Measurements from ENCODE around the gene NKAPD1.
"Not testable (repeated sequence)": the region's sequence is repeated elsewhere in the genome, so short reads cannot be mapped to it uniquely, and the experiment has no call there.

Gene NKAPD1, protein sequence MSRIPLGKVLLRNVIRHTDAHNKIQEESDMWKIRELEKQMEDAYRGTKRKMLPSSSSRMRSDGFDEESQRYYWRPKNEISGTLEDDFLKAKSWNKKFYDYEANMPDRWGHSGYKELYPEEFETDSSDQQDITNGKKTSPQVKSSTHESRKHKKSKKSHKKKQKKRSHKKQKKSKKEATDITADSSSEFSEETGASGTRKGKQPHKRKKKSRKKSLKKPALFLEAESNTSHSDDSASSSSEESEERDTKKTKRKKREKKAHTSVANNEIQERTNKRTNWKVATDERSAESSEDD

GRCh38 chr11:112073941-112074811 lies at the start of gene NKAPD1, which contains the start of gene PIH1D2:
TSS of gene NKAPD1 (plus strand) at chr11:112074299. CDS start at chr11:112075575, 1,276 bp downstream.
TSS of gene PIH1D2 (minus strand) at chr11:112074017. CDS start at chr11:112073174, 843 bp downstream.
- peak; percentile 75 to 78 for DNase-seq

DNA sequence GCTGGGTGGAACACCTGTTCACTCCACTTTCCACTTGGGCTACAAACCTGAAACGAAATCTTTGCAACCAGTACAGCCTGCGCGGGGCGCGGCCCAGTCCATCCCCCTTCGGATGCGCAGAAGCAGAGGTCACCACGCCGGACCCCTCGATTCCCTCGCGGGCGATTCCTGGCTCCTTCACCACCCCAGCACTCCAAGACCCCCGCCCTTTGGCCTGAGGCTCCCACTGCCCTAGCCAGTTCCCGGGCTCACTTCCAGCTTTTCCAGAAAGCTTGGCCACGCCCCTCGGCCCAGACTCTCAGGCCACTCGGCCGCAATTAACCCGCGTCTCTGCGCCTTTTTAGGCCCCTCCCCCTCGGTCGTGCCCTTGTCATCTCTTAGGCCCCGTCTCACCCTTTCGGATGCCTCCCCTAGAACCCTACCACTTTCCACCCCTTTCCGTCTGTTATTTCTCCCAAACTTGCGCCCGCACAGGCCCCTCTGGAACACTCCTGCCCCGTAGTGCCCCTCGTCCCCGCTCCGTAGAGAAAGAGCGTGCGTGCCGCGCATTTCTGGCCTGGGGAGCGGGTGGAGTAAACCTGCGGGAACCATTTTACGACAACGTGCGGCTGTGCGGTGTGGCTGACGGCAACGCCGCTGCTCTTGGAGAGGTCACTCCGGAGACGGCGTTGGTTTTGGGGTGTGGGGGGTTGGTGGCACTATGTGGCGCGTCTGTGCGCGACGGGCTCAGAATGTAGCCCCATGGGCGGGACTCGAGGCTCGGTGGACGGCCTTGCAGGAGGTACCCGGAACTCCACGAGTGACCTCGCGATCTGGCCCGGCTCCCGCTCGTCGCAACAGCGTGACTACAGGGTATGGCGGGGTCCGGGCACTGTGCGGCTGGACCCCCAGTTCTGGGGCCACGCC lies 49.1 kb upstream of the NKAPD1 start, which contains the start of gene DLAT:
DLAT (plus strand) TSS at position 636 of the 906 bp plus-strand sequence; CDS start at position 701, 65 bp downstream.
- peak; percentile 70 to 85 for DNase-seq

- DNase-seq, result no peak
These were observed 48.4 kb upstream of the NKAPD1 start for GRCh38 chr11:112025707-112026106.

- DNase-seq, result not testable (repeated sequence)
These were observed 47.2 kb upstream of the NKAPD1 start for GRCh38 chr11:112026784-112027410.

DNA sequence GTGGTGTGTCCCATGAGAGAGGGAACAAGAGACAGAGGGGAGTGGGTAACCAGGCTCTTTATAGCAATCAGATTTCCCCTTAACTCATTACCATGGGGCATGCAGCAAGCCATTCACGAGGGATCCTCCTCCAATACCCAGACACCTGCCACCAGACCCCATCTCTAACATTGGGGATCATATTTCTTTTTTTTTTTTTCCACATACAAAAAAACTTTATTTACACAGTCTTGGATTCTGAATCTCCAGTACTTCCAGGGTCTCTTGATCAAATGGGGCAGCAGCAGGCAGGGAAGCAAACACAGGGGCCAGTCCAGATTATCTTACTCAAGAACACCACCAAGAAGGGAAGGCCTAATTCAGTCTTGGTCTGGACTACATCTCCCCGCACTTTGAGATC lies 44.6 kb upstream of the NKAPD1 start:
- DNase-seq, result no peak

DNA sequence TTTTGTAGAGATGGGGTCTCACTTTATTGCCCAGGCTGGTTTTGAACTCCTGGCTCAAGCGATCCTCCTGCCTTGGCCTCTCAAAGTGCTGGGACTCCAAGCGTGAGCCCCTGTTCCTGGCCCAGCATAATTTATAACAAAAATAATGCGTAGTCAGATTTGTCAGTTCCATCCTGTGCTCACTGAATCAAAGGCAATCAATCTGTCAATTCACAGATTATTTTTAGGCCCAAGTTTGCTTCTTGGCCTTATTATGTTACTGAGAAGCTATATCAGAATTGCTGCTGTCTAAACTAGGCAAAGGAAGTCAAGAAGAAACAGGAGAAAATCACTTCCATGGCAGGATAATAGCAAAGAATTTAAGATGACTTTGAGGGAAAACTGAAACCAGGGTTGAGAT lies 40.2 kb upstream of the NKAPD1 start:
- DNase-seq, result no peak

- no peak for DNase-seq
These were observed 36.6 kb upstream of the NKAPD1 start for GRCh38 chr11:112037527-112037926.

DNA sequence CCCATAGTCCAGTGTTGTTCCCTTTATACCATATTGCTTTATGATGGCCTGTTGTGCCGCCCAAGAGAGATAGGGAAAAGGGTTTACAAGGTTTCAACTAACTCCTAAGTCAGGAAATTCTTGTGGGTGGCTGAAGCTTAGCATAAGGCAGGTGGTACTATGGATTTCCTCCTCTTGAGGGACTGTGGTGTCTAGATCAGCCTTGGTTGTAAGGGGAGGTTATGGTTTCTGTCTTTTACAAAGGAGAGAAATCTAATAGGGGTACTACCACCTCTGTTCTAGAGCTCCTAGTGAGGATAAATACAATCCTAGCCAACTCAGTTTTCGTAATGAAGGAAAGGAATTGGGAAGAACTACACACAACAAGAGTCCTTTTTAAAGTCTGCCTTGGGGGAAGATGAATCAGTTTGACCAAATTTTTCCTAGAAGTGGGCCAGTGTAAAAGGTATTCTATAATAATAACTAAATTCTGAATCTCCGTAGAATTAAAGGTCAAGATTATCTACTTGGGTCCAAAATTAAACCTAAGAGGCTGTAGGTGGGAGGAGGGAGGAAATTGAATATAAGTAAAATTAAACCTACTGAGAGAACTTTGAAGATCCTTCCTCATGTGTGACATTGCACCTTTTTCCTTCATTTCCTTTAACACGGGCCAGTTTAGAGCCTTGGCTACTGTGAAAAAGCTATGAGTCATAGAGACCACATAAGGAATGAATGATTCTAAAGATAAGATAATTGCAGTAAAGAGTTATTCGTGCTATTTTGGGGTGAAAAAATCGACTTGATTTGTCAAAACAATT lies 31.7 kb upstream of the NKAPD1 start:
- DNase-seq, result no peak

DNA sequence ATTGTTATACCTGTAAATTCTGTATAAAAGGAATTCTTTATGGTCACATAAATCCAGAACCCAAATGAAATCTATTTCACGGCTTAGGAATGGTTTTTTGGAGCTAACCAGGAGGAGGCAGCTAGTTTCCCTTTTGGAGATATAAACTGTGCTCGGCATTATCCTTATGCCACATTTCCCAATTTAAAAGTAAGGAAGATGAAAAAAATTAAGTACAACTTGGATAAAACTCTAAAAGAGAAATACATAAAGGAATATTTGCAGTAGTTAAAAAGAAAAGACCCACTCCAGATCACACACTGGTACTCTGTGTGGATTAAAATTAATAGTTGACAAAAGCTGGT lies 31.2 kb upstream of the NKAPD1 start:
- DNase-seq, result no peak

GRCh38 chr11:112044961-112045360 lies 29.1 kb upstream of the NKAPD1 start:
- peak in 1 of 2 donors; percentile 1 for DNase-seq

DNA sequence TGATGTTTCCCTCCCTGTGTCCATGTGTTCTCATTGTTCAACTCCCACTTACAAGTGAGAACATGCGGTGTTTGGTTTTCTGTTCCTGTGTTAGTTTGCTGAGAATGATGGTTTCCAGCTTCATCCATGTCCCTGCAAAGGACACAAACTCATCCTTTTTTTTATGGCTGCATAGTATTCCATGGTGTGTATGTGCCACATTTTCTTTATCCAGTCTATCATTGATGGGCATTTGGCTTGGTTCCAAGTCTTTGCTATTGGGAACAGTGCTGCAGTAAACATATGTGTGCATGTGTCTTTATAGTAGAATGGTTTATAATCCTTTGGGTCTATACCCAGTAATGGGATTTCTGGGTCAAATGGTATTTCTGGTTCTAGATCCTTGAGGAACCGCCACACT lies 27.5 kb upstream of the NKAPD1 start:
- not testable (repeated sequence) for DNase-seq

DNA sequence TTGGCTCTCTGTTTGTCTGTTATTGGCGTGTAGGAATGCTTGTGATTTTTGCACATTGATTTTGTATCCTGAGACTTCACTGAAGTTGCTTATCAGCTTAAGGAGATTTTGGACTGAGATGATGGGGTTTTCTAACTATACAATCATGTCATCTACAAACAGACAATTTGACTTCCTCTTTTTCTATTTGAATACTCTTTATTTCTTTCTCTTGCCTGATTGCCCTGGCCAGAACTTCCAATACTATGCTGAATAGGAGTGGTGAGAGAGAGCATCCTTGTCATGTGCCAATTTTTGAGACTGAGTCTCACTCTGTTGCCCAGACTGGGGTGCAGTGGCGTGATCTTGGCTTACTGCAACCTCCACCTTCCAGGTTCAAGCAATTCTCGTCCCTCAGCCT lies 25.8 kb upstream of the NKAPD1 start:
- not testable (repeated sequence) for DNase-seq

GRCh38 chr11:112049777-112050176 lies 24.3 kb upstream of the NKAPD1 start:
- no peak for DNase-seq

- DNase-seq, result no peak
These were observed 23.4 kb upstream of the NKAPD1 start for GRCh38 chr11:112050721-112051120.

DNA sequence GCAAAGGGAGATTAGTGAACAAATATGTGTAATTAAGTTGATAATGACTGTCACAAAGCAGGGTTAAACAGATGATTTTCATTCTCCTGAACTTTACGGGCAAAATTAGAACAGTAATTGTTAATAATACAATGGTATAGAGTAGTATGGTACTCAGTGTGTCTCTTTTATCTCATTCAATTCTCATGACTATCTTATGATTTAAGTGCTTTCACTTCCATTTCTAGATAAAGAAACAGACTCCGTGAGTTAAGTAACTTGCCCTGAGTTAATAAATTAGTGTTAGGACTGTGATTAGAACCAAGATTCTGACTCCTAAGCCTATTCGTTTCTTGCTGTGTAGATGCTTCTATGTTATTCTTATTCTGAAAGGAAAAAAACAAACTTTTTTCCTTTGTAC lies 22.3 kb upstream of the NKAPD1 start:
- DNase-seq, result no peak

DNA sequence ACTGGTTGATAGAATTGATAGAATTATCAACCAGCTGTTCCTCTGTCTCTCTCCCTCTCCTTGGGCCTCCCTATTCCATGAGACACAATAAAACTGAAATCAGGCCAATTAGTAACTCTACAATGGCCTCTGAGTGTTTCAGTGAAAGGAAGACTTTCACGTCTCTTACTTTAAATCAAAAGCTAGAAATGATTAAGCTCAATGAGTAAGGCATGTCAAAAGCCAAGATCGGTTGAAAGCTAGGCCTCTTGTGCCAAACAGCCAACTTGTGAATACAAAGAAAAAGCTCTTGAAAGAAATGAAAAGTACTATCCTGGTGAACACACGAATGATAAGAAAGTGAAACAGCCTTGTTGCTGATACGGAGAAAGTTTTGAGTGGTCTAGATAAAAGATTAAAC lies 16.9 kb upstream of the NKAPD1 start:
- DNase-seq, result no peak

GRCh38 chr11:112058103-112058502 lies 16.0 kb upstream of the NKAPD1 start:
- no peak for DNase-seq

DNA sequence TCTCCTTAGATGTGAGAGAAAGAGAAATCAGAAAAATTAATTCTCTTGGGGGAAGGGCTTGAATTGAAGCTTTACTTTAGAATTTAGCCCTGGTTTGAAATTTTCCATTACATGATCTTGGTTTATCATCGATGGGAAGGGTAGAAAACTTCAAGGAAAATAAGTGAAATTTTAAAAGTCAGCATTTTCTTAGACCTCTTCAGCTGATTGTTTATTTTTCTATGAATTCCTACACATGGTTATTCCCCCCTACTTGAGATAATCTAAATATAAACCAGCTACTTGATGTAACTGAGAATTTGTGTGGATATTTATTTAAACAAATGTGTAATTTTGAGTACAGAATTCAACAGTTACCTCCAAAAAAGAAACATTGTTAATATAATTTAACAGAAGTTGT lies 11.2 kb upstream of the NKAPD1 start:
- DNase-seq, result no peak

DNA sequence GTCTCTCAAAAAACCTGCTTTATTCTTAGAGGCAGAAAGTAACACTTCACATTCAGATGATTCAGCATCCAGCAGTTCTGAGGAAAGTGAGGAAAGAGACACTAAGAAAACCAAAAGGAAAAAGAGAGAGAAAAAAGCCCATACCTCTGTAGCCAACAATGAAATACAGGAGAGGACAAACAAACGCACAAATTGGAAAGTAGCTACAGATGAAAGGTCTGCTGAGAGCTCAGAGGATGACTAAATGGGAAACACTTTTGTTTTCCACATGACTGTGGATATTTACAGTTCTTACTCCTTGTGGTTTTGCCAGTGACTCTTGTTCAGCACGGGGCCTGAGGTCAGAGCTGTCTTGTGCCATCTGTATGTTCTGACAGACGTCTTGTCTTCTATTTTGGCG lies 8.6 kb downstream of the NKAPD1 start:
- no peak for DNase-seq

DNA sequence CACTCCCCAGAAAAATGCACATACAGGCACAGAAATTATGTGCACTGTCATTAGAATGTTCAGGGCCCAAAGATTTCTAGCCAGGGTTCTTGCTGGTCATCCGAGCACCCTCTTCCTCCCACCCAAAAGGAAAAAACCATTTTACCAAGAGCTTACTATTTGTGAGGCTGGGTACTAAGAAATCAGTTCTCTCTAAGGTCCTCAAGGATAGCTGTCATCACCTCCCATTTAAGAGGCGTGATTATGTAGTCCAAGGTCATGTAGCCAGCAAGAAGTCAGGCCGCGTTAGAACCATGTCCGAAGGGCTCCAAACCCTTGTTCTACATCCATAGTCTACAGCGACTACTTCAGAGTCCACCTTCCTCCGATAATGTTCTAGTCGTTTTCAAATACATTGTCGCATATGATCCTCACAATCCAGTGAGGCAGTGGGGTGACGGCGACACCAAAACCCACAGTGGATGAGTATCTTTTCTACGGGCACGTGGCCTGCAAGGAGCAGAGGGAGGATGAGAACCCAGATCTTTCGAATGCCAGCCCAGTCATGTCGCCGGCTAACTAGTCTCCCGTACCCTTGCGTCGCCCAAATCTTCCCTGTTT lies 11.8 kb downstream of the NKAPD1 start:
- peak in 1 of 2 donors; percentile 36 for DNase-seq
